Uterus (tissue), 4 donors: ENCODE results near the gene SLCO2A1. TPM values are rescaled to one million over a fixed set of nuclear protein-coding genes. Genes with fewer than 3 reads are reported as not detected.

Experiments
- DNase-seq, 2 donors: peaks; one replicate each; pipeline ENCODE4 v3.0.0-alpha.2; 2019 to 2020
- H3K27ac ChIP-seq, 2 donors: fragments of 200-600 bp; sonication (generic); 1 replicate in 1 of 2; 2 replicates in 1 of 2; pipeline ENCODE4 v1.5.1; 2016 to 2018
- H3K27me3 ChIP-seq, 2 donors: fragments of 200-600 bp; sonication (generic); one replicate each; pipeline ENCODE4 v1.5.1; 2018 to 2019; ENCODE audit warnings: control low read depth in 1 of 2
- H3K36me3 ChIP-seq, 2 donors: fragments of 200-600 bp; sonication (generic); one replicate each; pipeline ENCODE4 v1.5.1; 2019; ENCODE audit warnings: control low read depth in 1 of 2
- H3K4me1 ChIP-seq, 2 donors: fragments of 200-600 bp; sonication (generic); one replicate each; pipeline ENCODE4 v1.5.1; 2018 to 2019; ENCODE audit warnings: control low read depth in 1 of 2
- H3K4me3 ChIP-seq, 2 donors: fragments of 200-600 bp; sonication (generic); 1 replicate in 1 of 2; 2 replicates in 1 of 2; pipeline ENCODE4 v1.5.1; 2018 to 2019; ENCODE audit warnings: mild to moderate bottlenecking in 1 of 2
- H3K9me3 ChIP-seq, 2 donors: fragments of 200-600 bp; sonication (generic); one replicate each; pipeline ENCODE4 v1.5.1; 2019; ENCODE audit warnings: control low read depth in 1 of 2
- POLR2A ChIP-seq, 2 donors: fragments of 450-650 bp; IDR thresholded peaks; one replicate each; pipeline ENCODE4 v1.6.1; 2016; ENCODE audit warnings: antibody characterized with exemption in 2 of 2, mild to moderate bottlenecking in 1 of 2, moderate library complexity in 1 of 2
- intact Hi-C: fragments of 100-400 bp; cut with DNase I; formaldehyde crosslinking; loops from one replicate; pipeline ENCODE4 v1.15.1; 2023; ENCODE audit warnings: low total_unique reads
- total RNA-seq, 4 donors: library from RNA; depleted of rRNA in 3 of 4; stranded (reverse); fragments of >200 nt in 3 of 4; gene quantifications; one replicate each; pipeline versions ENCODE4 v1.1.0 to v1.2.4, GENCODE V29; 2014 to 2023
- TF ChIP-seq, protein P1 (sequence below), 4 experiments: fragments of 200-600 bp in 2 of 4; fragments of 450-650 bp in 2 of 4; sonication (generic) in 2 of 4; IDR thresholded peaks; one replicate each; pipeline ENCODE4 v1.5.1; 2016 to 2019; ENCODE audit warnings: antibody characterized with exemption in 4 of 4, mild to moderate bottlenecking in 2 of 4, moderate library complexity in 1 of 4
- donor health status: DM: yes; HTN: yes; CAD: no.

SLCO2A1 gene
- total RNA-seq, 4 donors from 2014 or later: 3.0 to 168 (median 79.6) TPM

DNA sequence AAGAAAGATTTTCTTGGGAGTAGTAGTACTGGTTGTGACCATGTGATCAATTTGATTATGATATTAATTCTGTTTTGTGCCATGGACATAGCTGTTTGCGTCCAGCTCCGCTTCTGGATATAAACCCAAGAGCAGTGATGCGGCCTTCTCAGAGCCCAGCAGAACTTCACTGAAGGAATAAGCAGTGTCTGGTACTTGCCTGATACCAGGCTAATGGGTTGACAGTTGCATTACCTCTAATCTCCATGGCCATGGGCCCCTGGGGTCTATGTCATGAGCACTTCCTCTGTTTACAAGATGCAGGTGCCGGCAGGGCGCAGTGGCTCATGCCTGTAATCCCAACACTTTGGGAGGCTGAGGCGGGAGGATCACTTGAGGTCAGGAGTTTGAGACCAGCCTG, 97.7 kb downstream of the SLCO2A1 start:
- H3K9me3 ChIP-seq: no peaks in the 10 kb centered on the region
- H3K27ac ChIP-seq: no peak overlapping the region
- H3K36me3 ChIP-seq: no peaks in the 10 kb centered on the region
- intact Hi-C loops: no loop called here
- H3K4me1 ChIP-seq: no peaks in the 10 kb centered on the region
- H3K27me3 ChIP-seq: no peaks in the 10 kb centered on the region
- no peak for TF ChIP-seq POLR2A (IDR thresholded peaks at IDR 0.05)
- TF ChIP-seq, protein P1, sequence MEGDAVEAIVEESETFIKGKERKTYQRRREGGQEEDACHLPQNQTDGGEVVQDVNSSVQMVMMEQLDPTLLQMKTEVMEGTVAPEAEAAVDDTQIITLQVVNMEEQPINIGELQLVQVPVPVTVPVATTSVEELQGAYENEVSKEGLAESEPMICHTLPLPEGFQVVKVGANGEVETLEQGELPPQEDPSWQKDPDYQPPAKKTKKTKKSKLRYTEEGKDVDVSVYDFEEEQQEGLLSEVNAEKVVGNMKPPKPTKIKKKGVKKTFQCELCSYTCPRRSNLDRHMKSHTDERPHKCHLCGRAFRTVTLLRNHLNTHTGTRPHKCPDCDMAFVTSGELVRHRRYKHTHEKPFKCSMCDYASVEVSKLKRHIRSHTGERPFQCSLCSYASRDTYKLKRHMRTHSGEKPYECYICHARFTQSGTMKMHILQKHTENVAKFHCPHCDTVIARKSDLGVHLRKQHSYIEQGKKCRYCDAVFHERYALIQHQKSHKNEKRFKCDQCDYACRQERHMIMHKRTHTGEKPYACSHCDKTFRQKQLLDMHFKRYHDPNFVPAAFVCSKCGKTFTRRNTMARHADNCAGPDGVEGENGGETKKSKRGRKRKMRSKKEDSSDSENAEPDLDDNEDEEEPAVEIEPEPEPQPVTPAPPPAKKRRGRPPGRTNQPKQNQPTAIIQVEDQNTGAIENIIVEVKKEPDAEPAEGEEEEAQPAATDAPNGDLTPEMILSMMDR (IDR thresholded peaks at IDR 0.05): no peak
- no peak for DNase-seq
- H3K4me3 ChIP-seq: no peak overlapping the region

DNA sequence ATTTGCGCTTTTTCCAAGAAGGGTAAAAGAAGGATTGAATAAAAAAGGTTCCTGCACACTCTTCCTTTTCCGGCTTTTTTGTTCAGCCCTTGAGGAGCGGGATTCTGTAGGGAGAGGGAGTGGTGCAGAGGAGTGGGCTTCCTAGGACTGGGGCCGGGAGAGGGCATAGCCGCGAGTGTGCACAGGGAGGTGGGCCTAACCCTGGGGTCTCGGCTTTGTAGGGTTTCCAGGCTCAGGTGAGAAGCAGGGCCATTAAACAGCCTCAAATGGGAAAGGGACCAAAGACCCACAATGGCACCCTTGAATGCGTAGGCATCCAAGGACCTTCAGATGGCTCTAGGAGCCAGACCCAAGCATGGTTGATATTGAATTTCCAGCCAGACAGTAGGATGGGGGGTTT, 98.6 kb downstream of the SLCO2A1 start:
- Histone ChIP-seq H3K27me3 (no peaks in the 10 kb centered on the region), H3K27ac (no peak overlapping the region), H3K36me3 (no peaks in the 10 kb centered on the region), H3K4me3 (no peak overlapping the region), H3K4me1 (no peaks in the 10 kb centered on the region), H3K9me3 (no peaks in the 10 kb centered on the region)
- DNase-seq: no peak
- intact Hi-C loops: no loop called here
- TF ChIP-seq, protein P1 (IDR thresholded peaks at IDR 0.05): no peak
- TF ChIP-seq POLR2A (IDR thresholded peaks at IDR 0.05): no peak

DNA sequence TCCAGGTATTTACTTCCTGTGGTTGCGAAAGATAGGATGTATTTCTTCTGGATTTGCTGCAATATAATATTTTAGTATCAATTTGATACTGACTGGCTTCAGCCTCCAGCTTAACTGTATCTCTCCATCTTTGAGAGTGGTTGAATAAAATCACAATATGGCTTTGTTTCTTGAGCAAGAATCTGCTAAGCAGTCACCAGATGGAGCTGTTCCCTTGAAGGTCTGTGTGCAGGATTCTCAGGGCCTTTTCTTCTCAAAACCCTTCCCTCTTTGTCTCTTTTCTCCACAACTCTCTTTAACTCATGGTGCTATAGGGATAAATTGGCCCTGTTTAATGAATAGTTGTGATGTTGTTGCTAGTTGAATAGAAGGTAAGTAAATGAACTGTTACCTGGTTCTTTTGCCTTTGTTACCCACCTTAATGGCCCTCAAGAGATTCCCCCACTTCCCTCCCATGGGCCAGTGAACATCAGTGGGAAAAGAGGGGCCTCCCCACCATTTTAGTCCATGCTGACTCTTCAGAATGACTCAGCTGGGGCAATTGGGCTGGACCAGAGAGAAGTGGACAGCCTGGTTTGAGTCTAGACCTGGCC, 99.3 kb downstream of the SLCO2A1 start:
- H3K27ac ChIP-seq: no peak overlapping the region
- no peaks in the 10 kb centered on the region for H3K9me3 ChIP-seq
- TF ChIP-seq, protein P1 (IDR thresholded peaks at IDR 0.05): peak in 3 of 4 experiments; percentile 28 to 50 (median 39)
- no peak for TF ChIP-seq POLR2A (IDR thresholded peaks at IDR 0.05)
- no peak for DNase-seq
- H3K4me1 ChIP-seq: no peaks in the 10 kb centered on the region
- no peaks in the 10 kb centered on the region for H3K27me3 ChIP-seq
- H3K36me3 ChIP-seq: no peaks in the 10 kb centered on the region
- intact Hi-C loops: no loop called here
- no peak overlapping the region for H3K4me3 ChIP-seq

DNA sequence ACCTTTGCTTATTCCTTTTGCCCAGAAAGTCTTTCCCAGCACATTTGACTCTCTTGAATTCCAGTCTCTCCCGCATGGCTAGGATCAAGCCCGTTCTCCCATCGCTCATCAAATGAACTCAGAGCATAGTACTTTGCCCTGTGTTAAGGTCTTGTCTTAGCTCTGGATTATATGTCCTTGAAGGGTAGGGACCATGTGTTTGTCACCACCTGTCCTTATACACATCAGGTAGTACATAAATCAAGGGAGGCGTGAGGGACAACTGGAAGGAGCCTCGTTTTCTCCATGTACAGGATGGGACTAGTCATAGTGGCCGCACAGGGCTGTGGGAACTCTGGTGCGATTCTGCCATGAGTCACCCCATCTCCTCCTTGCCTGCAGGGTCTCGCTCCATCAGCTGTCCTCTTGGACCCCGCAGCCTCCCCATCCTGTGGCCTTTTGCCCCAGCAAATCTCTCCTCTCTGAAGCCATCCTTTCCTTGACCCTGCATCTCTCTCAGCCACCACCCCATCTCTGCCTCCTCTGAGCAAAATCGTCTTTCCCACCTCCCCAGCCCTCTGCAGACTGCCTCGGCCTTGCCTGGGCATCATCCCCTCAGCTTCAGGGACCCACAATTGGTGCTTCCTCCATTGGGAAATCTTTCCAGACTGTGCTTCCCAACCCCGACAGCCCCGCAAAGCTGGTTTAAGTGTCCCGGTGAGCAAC, 100.7 kb downstream of the SLCO2A1 start:
- Histone ChIP-seq H3K27ac (no peak overlapping the region), H3K4me1 (no peaks in the 10 kb centered on the region), H3K27me3 (no peaks in the 10 kb centered on the region), H3K36me3 (no peaks in the 10 kb centered on the region), H3K9me3 (no peaks in the 10 kb centered on the region), H3K4me3 (no peak overlapping the region)
- DNase-seq: no peak
- TF ChIP-seq POLR2A (IDR thresholded peaks at IDR 0.05): no peak
- TF ChIP-seq, protein P1 (IDR thresholded peaks at IDR 0.05): no peak
- intact Hi-C loops: no loop called here

DNA sequence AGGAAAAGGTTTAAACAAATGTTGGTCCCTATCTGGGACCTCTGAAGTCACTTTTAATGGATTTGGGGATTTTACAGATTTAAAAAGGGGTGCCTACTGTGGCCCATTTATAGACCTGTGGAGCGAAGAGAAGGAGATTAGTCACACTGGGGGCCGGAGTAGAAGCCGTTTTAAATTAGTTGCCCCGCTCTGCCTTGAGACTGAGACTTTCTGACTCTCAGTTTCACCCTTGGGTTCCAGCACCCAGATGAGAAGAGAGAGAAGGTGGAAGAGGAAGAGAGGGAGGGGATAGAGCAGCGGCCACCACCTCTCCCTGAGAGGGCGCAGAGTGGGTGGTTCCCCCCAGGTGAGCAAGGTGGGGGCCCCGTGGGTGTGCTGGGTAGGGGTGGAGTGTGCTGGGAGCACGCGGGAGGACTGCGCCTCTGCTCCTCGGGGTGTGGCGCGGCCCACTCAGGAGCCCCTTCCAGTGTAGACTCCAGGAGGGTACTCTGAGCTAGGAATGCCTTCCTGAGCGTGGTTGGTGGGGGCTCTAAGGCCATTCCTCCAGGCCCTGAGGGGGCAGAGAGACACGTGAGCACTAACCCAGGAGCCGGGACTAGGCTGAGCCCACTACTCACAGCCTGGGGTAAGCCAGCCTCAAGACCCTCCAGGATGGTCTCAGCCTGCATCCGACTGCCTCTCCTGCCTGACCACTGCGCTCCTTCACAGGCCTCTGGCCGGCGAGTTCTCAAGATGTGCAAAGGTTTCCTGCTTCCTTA, 101.4 kb downstream of the SLCO2A1 start:
- no peaks in the 10 kb centered on the region for H3K4me1 ChIP-seq
- H3K36me3 ChIP-seq: no peaks in the 10 kb centered on the region
- H3K9me3 ChIP-seq: no peaks in the 10 kb centered on the region
- no peaks in the 10 kb centered on the region for H3K27me3 ChIP-seq
- H3K4me3 ChIP-seq: peak overlapping the region in 1 of 2 donors; percentile 36
- no peak overlapping the region for H3K27ac ChIP-seq
- DNase-seq: no peak
- TF ChIP-seq, protein P1 (IDR thresholded peaks at IDR 0.05): no peak
- TF ChIP-seq POLR2A (IDR thresholded peaks at IDR 0.05): no peak
- intact Hi-C loops: no loop called here
